Panc1 (cell line): Measurements from ENCODE around the gene NUP93.

Experiments used
- POLR2AphosphoS5 ChIP-seq: IDR thresholded peaks from 2 replicates; pipeline ENCODE4 v1.6.1; 2012; ENCODE audit warnings: mild to moderate bottlenecking, low read depth, low read length, moderate library complexity
- TCF7L2 ChIP-seq: IDR thresholded peaks from 2 replicates; pipeline ENCODE4 v1.6.1; 2011; ENCODE audit warnings: mild to moderate bottlenecking, low read depth, low read length, inconsistent platforms
- TF ChIP-seq, protein P1 (sequence below): fragments of 450-650 bp; IDR thresholded peaks from 2 replicates; pipeline ENCODE4 v1.5.1; 2017; ENCODE audit warnings: mild to moderate bottlenecking

DNA sequence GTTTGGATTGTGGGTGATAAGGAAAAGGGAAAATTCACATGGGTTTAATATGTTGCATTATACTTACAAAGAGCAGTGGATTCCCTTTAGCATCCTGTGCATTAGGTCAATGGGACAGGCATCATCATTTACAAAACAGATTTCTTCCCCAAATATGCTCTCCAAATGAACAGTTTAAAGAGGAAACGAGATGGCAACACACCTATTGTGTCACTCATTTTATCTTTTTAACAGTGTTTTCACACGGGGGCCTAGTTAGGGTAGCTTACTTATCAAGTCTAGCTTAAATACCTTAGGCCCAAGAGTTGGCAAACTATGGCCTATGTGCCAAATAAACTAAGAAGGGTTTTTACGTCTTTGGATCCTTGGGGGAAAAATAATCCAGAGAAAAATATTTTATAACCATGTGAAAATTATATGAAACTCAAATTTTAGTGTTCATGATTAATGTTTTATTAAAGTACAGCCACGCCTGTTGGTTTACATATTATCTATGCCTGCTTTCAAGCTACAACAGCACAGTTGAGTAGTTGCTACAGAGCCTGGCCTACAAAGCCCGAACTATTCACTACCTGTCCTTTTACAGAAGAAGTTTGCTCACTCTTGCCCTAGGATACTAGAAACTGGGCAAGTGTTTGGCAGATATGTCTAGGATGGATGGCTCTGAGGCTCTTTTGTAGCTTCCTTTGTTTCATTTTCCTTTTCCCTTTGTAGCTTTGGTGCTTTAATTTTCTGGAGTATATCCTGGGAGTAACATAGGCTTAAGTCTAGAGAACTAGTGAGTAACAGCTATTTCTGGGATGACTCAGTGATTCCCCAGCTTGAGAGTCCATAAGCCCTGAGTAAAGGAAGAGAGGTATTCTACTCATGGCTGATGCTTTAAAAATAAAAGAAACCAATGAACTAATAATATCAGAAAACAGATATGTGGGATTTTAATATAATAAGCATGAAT, 12.4 kb downstream of the NUP93 start:
- TF ChIP-seq, protein P1, sequence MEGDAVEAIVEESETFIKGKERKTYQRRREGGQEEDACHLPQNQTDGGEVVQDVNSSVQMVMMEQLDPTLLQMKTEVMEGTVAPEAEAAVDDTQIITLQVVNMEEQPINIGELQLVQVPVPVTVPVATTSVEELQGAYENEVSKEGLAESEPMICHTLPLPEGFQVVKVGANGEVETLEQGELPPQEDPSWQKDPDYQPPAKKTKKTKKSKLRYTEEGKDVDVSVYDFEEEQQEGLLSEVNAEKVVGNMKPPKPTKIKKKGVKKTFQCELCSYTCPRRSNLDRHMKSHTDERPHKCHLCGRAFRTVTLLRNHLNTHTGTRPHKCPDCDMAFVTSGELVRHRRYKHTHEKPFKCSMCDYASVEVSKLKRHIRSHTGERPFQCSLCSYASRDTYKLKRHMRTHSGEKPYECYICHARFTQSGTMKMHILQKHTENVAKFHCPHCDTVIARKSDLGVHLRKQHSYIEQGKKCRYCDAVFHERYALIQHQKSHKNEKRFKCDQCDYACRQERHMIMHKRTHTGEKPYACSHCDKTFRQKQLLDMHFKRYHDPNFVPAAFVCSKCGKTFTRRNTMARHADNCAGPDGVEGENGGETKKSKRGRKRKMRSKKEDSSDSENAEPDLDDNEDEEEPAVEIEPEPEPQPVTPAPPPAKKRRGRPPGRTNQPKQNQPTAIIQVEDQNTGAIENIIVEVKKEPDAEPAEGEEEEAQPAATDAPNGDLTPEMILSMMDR = no peak
- TF ChIP-seq POLR2AphosphoS5 = no peak
- no peak for TF ChIP-seq TCF7L2
